H9 (cell line): Measurements from ENCODE around the gene ZFYVE19. TPM values are rescaled to one million over a fixed set of nuclear protein-coding genes. Genes with fewer than 3 reads are reported as not detected.

Source experiments
- DNase-seq: peaks from one replicate; pipeline ENCODE4 v3.0.0-alpha.2; 2017
- H2AFZ ChIP-seq: one replicate; pipeline ENCODE4 v1.6.1; 2013; ENCODE audit warnings: mild to moderate bottlenecking, low read length, control low read depth, moderate library complexity
- H2AK5ac ChIP-seq: 2 replicates; pipeline ENCODE4 v1.6.1; 2013; ENCODE audit warnings: low read length, control low read depth, mixed read lengths; ENCODE audit not compliant: insufficient read length
- H2BK120ac ChIP-seq: one replicate; pipeline ENCODE4 v1.6.1; 2013; ENCODE audit warnings: low read depth, mild to moderate bottlenecking, low read length, control low read depth, inconsistent platforms; ENCODE audit not compliant: poor library complexity, severe bottlenecking
- H2BK12ac ChIP-seq: 2 replicates; pipeline ENCODE4 v1.6.1; 2013; ENCODE audit warnings: low read length, control low read depth, mixed read lengths, low read depth; ENCODE audit not compliant: insufficient read length
- H2BK15ac ChIP-seq: 2 replicates; pipeline ENCODE4 v1.6.1; 2013; ENCODE audit warnings: low read depth, low read length, control low read depth
- H2BK20ac ChIP-seq: one replicate; pipeline ENCODE4 v1.6.1; 2013; ENCODE audit warnings: low read depth, mild to moderate bottlenecking, low read length, control low read depth, inconsistent platforms; ENCODE audit not compliant: poor library complexity, severe bottlenecking
- H2BK5ac ChIP-seq: 2 replicates; pipeline ENCODE4 v1.6.1; 2013; ENCODE audit warnings: low read length, control low read depth, mixed read lengths; ENCODE audit not compliant: insufficient read length
- H3K14ac ChIP-seq: 2 replicates; pipeline ENCODE4 v1.6.1; 2013; ENCODE audit warnings: low read length, control low read depth; ENCODE audit not compliant: insufficient read depth
- H3K18ac ChIP-seq: 2 replicates; pipeline ENCODE4 v1.6.1; 2013; ENCODE audit warnings: low read depth, mild to moderate bottlenecking, mixed read lengths, low read length, control low read depth; ENCODE audit not compliant: insufficient read length
- H3K23ac ChIP-seq: 2 replicates; pipeline ENCODE4 v1.6.1; 2013; ENCODE audit warnings: low read length, control low read depth, mixed read lengths, low read depth; ENCODE audit not compliant: insufficient read length
- H3K23me2 ChIP-seq: 2 replicates; pipeline ENCODE4 v1.6.1; 2013; ENCODE audit warnings: low read depth, mild to moderate bottlenecking, mixed read lengths, low read length, control low read depth; ENCODE audit not compliant: insufficient read length, poor library complexity, severe bottlenecking
- H3K27ac ChIP-seq: 2 replicates; pipeline ENCODE4 v1.5.1; 2013; ENCODE audit warnings: low read length, control low read depth, mixed read lengths, low read depth; ENCODE audit not compliant: insufficient read length
- H3K27me3 ChIP-seq: 2 replicates; pipeline ENCODE4 v1.6.1; 2013; ENCODE audit warnings: low read length, control low read depth, inconsistent platforms; ENCODE audit not compliant: insufficient read depth
- H3K4ac ChIP-seq: 2 replicates; pipeline ENCODE4 v1.6.1; 2013; ENCODE audit warnings: low read depth, mild to moderate bottlenecking, control low read depth, inconsistent platforms, low read length, moderate library complexity
- H3K4me1 ChIP-seq: 2 replicates; pipeline ENCODE4 v1.6.1; 2013; ENCODE audit warnings: low read length, control low read depth, inconsistent platforms; ENCODE audit not compliant: insufficient read depth
- H3K4me2 ChIP-seq: 2 replicates; pipeline ENCODE4 v1.6.1; 2013; ENCODE audit warnings: low read length, control low read depth, mixed read lengths; ENCODE audit not compliant: insufficient read length, insufficient read depth
- H3K56ac ChIP-seq: 2 replicates; pipeline ENCODE4 v1.6.1; 2013; ENCODE audit warnings: low read depth, mild to moderate bottlenecking, mixed read lengths, low read length, control low read depth; ENCODE audit not compliant: insufficient read length
- H3K79me1 ChIP-seq: 2 replicates; pipeline ENCODE4 v1.6.1; 2013; ENCODE audit warnings: low read depth, mild to moderate bottlenecking, moderate library complexity, low read length, control low read depth, inconsistent platforms; ENCODE audit not compliant: insufficient read depth, poor library complexity, severe bottlenecking
- H3K79me2 ChIP-seq: 2 replicates; pipeline ENCODE4 v1.6.1; 2013; ENCODE audit warnings: low read length, control low read depth, inconsistent platforms; ENCODE audit not compliant: insufficient read depth
- H3K9ac ChIP-seq: 2 replicates; pipeline ENCODE4 v1.6.1; 2013; ENCODE audit warnings: low read length, control low read depth, mixed read lengths; ENCODE audit not compliant: insufficient read length; ENCODE audit errors: extremely low read depth
- H3K9me3 ChIP-seq: one replicate; pipeline ENCODE4 v1.6.1; 2013; ENCODE audit warnings: low read depth, low read length, inconsistent platforms; ENCODE audit not compliant: control insufficient read depth
- H3T11ph ChIP-seq: one replicate; pipeline ENCODE4 v1.6.1; 2013; ENCODE audit warnings: mild to moderate bottlenecking, low read length, control low read depth, inconsistent platforms
- H4K20me1 ChIP-seq: one replicate; pipeline ENCODE4 v1.6.1; 2013; ENCODE audit not compliant: control insufficient read depth, insufficient read length, insufficient read depth
- H4K5ac ChIP-seq: 2 replicates; pipeline ENCODE4 v1.6.1; 2013; ENCODE audit warnings: low read depth, mild to moderate bottlenecking, mixed read lengths, low read length, control low read depth; ENCODE audit not compliant: insufficient read length
- H4K8ac ChIP-seq: replicated peaks from 2 replicates; pipeline ENCODE4 v1.6.1; 2013; ENCODE audit warnings: low read length, control low read depth, mixed read lengths, low read depth; ENCODE audit not compliant: insufficient read length
- H4K91ac ChIP-seq: 2 replicates; pipeline ENCODE4 v1.6.1; 2013; ENCODE audit warnings: low read depth, mild to moderate bottlenecking, moderate library complexity, mixed read lengths, low read length, control low read depth; ENCODE audit not compliant: insufficient read length
- H3K27ac Mint-ChIP-seq, 3 experiments: 2 replicates in 2 of 3; 3 replicates in 1 of 3; pipeline ENCODE4 v1.8.0; 2020 to 2021; ENCODE audit warnings: mixed read lengths in 3 of 3, mild to moderate bottlenecking in 1 of 3, moderate library complexity in 1 of 3
- H3K27me3 Mint-ChIP-seq: 2 replicates; pipeline ENCODE4 v1.8.0; 2021; ENCODE audit warnings: low read depth, mild to moderate bottlenecking, moderate library complexity, mixed read lengths
- H3K36me3 Mint-ChIP-seq, 3 experiments: 2 replicates in 2 of 3; 3 replicates in 1 of 3; pipeline ENCODE4 v1.8.0; 2020 to 2021; ENCODE audit warnings: low read depth in 3 of 3, mixed read lengths in 3 of 3; ENCODE audit not compliant: insufficient read depth in 1 of 3
- H3K4me1 Mint-ChIP-seq, 2 experiments: 2 replicates each; pipeline ENCODE4 v1.8.0; 2020; ENCODE audit warnings: mixed read lengths in 2 of 2
- H3K4me3 Mint-ChIP-seq, 2 experiments: 2 replicates in 1 of 2; 3 replicates in 1 of 2; pipeline ENCODE4 v1.8.0; 2020 to 2021; ENCODE audit warnings: mild to moderate bottlenecking in 2 of 2, mixed read lengths in 2 of 2, moderate library complexity in 1 of 2
- H3K9me3 Mint-ChIP-seq, 2 experiments: 2 replicates in 1 of 2; 3 replicates in 1 of 2; pipeline ENCODE4 v1.8.0; 2020; ENCODE audit warnings: mild to moderate bottlenecking in 2 of 2, mixed read lengths in 2 of 2, moderate library complexity in 1 of 2
- CTCF ChIP-seq: fragments of 200-600 bp; sonication (generic); conservative IDR thresholded peaks from 3 replicates; pipeline ENCODE4 v1.8.0; 2021; ENCODE audit warnings: antibody characterized with exemption, mild to moderate bottlenecking
- WGBS: extraction: QIAGEN DNeasy Blood & Tissue Kit; methylation state at CpG from one replicate; pipeline ENCODE4 v1.1.7; 2013; ENCODE audit warnings: missing lambda C conversion rate, low lambda C conversion rate, mixed read lengths; ENCODE audit not compliant: insufficient read length; ENCODE audit errors: extremely low coverage; 5-methylcytosine and 5-hydroxymethylcytosine counted together
- total RNA-seq: library from RNA; stranded (reverse); gene quantifications from 2 replicates; pipeline ENCODE4 v1.2.1, GENCODE V29; 2021

Gene ZFYVE19
- total RNA-seq, 1 experiment from 2014 or later: 11.3 TPM

- Histone ChIP-seq H3K23ac (no peak overlapping the region), H3K79me1 (no peaks in the 10 kb centered on the region), H3K79me2 (no peaks in the 10 kb centered on the region), H2AFZ (no peak overlapping the region), H3T11ph (no peak overlapping the region), H3K4me1 (no peaks in the 10 kb centered on the region), H4K5ac (no peak overlapping the region), H3K18ac (no peak overlapping the region), H2BK20ac (no peak overlapping the region), H3K4ac (no peak overlapping the region), H3K4me2 (no peak overlapping the region), H4K20me1 (no peaks in the 10 kb centered on the region), H3K23me2 (no peaks in the 10 kb centered on the region), H2BK15ac (no peak overlapping the region), H3K14ac (no peak overlapping the region), H3K56ac (no peak overlapping the region), H3K9me3 (no peaks in the 10 kb centered on the region), H2BK5ac (no peak overlapping the region), H3K27ac (no peak overlapping the region), H4K91ac (no peak overlapping the region), H2BK120ac (no peak overlapping the region), H2BK12ac (no peak overlapping the region), H2AK5ac (no peak overlapping the region), H3K9ac (no peak overlapping the region), H4K8ac (no peak overlapping the region), H3K27me3 (no peaks in the 10 kb centered on the region)
- Mint-ChIP-seq H3K27me3 (no peaks in the 10 kb centered on the region; the same call in 1 of the 2 replicates), H3K27ac (peak overlapping the region in 1 of 3 experiments; percentile 68; a peak in 1 of 7 replicates), H3K36me3 (peaks cover 11 to 47% (median 26%) of the 10 kb centered on the region in 3 experiments; a peak in 6 of 7 replicates), H3K4me3 (no peak overlapping the region), H3K4me1 (peaks cover 3% of the 10 kb centered on the region in 2 experiments), H3K9me3 (no peaks in the 10 kb centered on the region)
- TF ChIP-seq CTCF: no peak
- WGBS: no CpG with 5 or more reads among the region's 13 CpGs
- DNase-seq: no peak
Observed at GRCh38 chr15:40772014-40772413, 34.9 kb upstream of the ZFYVE19 start.
